Uterus (tissue), 4 donors: ENCODE results near the gene GZF1. TPM values are rescaled to one million over a fixed set of nuclear protein-coding genes. Genes with fewer than 3 reads are reported as not detected.
"Not testable (repeated sequence)": the region's sequence is repeated elsewhere in the genome, so short reads cannot be mapped to it uniquely, and the experiment has no call there.

Experiments
- DNase-seq, 2 donors: peaks; one replicate each; pipeline ENCODE4 v3.0.0-alpha.2; 2019 to 2020
- H3K27ac ChIP-seq, 2 donors: fragments of 200-600 bp; sonication (generic); 1 replicate in 1 of 2; 2 replicates in 1 of 2; pipeline ENCODE4 v1.5.1; 2016 to 2018
- H3K27me3 ChIP-seq, 2 donors: fragments of 200-600 bp; sonication (generic); one replicate each; pipeline ENCODE4 v1.5.1; 2018 to 2019; ENCODE audit warnings: control low read depth in 1 of 2
- H3K36me3 ChIP-seq, 2 donors: fragments of 200-600 bp; sonication (generic); one replicate each; pipeline ENCODE4 v1.5.1; 2019; ENCODE audit warnings: control low read depth in 1 of 2
- H3K4me1 ChIP-seq, 2 donors: fragments of 200-600 bp; sonication (generic); one replicate each; pipeline ENCODE4 v1.5.1; 2018 to 2019; ENCODE audit warnings: control low read depth in 1 of 2
- H3K4me3 ChIP-seq, 2 donors: fragments of 200-600 bp; sonication (generic); 1 replicate in 1 of 2; 2 replicates in 1 of 2; pipeline ENCODE4 v1.5.1; 2018 to 2019; ENCODE audit warnings: mild to moderate bottlenecking in 1 of 2
- H3K9me3 ChIP-seq, 2 donors: fragments of 200-600 bp; sonication (generic); one replicate each; pipeline ENCODE4 v1.5.1; 2019; ENCODE audit warnings: control low read depth in 1 of 2
- CTCF ChIP-seq, 4 experiments: fragments of 200-600 bp in 2 of 4; fragments of 450-650 bp in 2 of 4; sonication (generic) in 2 of 4; IDR thresholded peaks; one replicate each; pipeline ENCODE4 v1.5.1; 2016 to 2019; ENCODE audit warnings: antibody characterized with exemption in 4 of 4, mild to moderate bottlenecking in 2 of 4, moderate library complexity in 1 of 4
- POLR2A ChIP-seq, 2 donors: fragments of 450-650 bp; IDR thresholded peaks; one replicate each; pipeline ENCODE4 v1.6.1; 2016; ENCODE audit warnings: antibody characterized with exemption in 2 of 2, mild to moderate bottlenecking in 1 of 2, moderate library complexity in 1 of 2
- intact Hi-C: fragments of 100-400 bp; cut with DNase I; formaldehyde crosslinking; loops from one replicate; pipeline ENCODE4 v1.15.1; 2023; ENCODE audit warnings: low total_unique reads
- total RNA-seq, 4 donors: library from RNA; depleted of rRNA in 3 of 4; stranded (reverse); fragments of >200 nt in 3 of 4; gene quantifications; one replicate each; pipeline versions ENCODE4 v1.1.0 to v1.2.4, GENCODE V29; 2014 to 2023
- donor health status: DM: yes; HTN: yes; CAD: no.

The GZF1 gene
- total RNA-seq, 4 donors from 2014 or later, result 5.9 to 24.5 (median 17.6) TPM

DNA sequence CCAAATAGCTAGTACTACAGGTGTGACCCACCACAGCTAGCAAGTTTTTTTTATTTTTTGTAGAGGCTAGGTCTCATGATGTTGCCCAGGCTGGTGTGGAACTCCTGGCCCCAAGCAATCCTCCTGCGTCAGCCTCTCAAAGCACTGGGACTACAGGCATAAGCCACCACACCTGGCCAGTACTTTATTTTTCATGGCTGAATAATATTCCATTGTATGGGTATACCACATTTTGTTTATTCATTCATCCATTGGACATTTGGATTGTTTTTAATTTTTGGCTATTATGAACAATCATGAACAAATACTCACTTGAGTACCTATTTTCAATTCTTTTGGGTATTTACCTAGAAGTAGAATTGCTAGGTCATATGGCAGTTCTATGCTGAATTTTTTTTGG lies 18.4 kb upstream of the GZF1 start:
- H3K27ac ChIP-seq, result no peak overlapping the region

GRCh38 chr20:23344336-23344735 lies 17.6 kb upstream of the GZF1 start:
- DNase-seq, result no peak
- TF ChIP-seq CTCF (IDR thresholded peaks at IDR 0.05) (no peak), POLR2A (IDR thresholded peaks at IDR 0.05) (no peak)
- Histone ChIP-seq H3K4me1 (no peaks in the 10 kb centered on the region), H3K27me3 (no peaks in the 10 kb centered on the region), H3K4me3 (no peak overlapping the region), H3K9me3 (no peaks in the 10 kb centered on the region), H3K36me3 (no peaks in the 10 kb centered on the region), H3K27ac (no peak overlapping the region)
- intact Hi-C loops, result no loop called here

More for the DNA sequence above, 18.4 kb upstream of the GZF1 start:
- Histone ChIP-seq H3K4me1 (no peaks in the 10 kb centered on the region), H3K27me3 (no peaks in the 10 kb centered on the region), H3K4me3 (no peak overlapping the region), H3K36me3 (no peaks in the 10 kb centered on the region), H3K9me3 (no peaks in the 10 kb centered on the region)
- intact Hi-C loops, result no loop called here
- no peak for DNase-seq
- no peak for TF ChIP-seq CTCF (IDR thresholded peaks at IDR 0.05)
- no peak for TF ChIP-seq POLR2A (IDR thresholded peaks at IDR 0.05)

DNA sequence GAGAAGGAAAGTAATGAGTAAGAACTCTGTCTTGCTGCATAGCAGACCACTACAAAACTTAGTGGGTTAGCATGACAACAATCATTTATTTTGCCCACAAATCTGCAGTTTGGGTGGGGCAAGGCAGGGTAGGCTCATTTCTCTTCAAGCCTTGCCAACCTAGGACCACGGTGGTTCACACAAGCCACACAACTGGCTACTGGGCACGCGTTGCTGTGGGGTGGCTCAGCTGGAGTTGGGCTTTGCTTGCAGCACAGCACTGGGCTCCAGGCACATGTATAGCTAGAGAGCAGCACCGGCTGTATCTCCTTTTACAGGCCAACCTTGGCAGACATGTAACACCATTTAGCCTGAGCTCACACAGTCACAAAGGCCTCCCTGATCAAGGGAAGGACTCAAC lies 16.0 kb upstream of the GZF1 start:
- intact Hi-C loops, result no loop called here
- Histone ChIP-seq H3K36me3 (no peaks in the 10 kb centered on the region), H3K9me3 (no peaks in the 10 kb centered on the region), H3K27ac (no peak overlapping the region), H3K4me1 (no peaks in the 10 kb centered on the region), H3K27me3 (no peaks in the 10 kb centered on the region), H3K4me3 (no peak overlapping the region)
- no peak for DNase-seq
- no peak for TF ChIP-seq POLR2A (IDR thresholded peaks at IDR 0.05)
- no peak for TF ChIP-seq CTCF (IDR thresholded peaks at IDR 0.05)

DNA sequence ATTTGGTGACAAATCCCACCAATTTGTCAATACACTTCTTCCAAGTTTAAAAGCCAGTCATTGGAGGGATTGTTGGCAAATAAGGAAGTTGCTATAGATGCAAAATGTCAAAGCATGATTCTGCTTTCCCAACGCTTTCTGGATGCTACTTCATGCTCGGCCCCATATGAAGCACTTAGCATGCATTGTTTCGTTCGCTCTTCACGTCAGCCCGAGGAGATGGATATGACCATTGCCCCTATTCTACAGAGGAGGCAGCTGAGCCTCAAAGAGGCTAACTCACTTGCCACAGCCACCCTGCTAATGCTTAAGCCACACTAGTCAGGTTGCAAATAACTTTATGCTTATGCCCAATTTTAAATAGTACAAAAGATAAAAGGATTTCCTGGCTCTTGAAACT lies 14.2 kb upstream of the GZF1 start:
- intact Hi-C loops, result no loop called here
- H3K27ac ChIP-seq, result no peak overlapping the region
- no peaks in the 10 kb centered on the region for H3K4me1 ChIP-seq
- H3K9me3 ChIP-seq, result no peaks in the 10 kb centered on the region
- TF ChIP-seq CTCF (IDR thresholded peaks at IDR 0.05), result no peak
- no peak for TF ChIP-seq POLR2A (IDR thresholded peaks at IDR 0.05)
- no peaks in the 10 kb centered on the region for H3K27me3 ChIP-seq
- no peaks in the 10 kb centered on the region for H3K36me3 ChIP-seq
- DNase-seq, result no peak
- H3K4me3 ChIP-seq, result no peak overlapping the region

- H3K9me3 ChIP-seq, intact Hi-C loops, H3K27me3 ChIP-seq, H3K36me3 ChIP-seq, H3K4me1 ChIP-seq, DNase-seq, H3K4me3 ChIP-seq: not testable (repeated sequence)
- H3K27ac ChIP-seq, result peak overlapping the region in 1 of 2 donors; percentile 98
Measured at GRCh38 chr20:23348510-23348909, 13.5 kb upstream of the GZF1 start.
